ENCODE data around the gene MTA1.

DNA sequence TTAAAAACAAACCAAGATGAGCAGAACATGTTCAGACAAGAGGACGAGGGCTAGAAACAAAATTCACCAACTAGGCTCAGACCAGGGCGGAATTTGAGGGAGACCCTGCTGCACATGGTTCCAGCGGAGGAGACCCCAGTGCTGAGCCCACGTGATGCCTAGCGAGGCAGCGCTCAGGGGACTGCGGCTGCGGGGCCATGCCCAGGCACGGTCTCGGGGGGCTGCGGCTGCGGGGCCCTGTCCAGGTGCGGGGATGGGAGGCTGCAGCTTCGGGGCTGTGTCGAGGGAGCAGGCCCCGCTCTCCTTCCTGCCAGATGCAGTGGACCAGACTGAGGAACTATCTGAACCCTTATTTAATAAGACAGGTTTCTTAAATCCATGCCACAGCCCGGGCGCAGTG lies 42.3 kb downstream of the MTA1 start:
- TF ChIP-seq, protein P1, sequence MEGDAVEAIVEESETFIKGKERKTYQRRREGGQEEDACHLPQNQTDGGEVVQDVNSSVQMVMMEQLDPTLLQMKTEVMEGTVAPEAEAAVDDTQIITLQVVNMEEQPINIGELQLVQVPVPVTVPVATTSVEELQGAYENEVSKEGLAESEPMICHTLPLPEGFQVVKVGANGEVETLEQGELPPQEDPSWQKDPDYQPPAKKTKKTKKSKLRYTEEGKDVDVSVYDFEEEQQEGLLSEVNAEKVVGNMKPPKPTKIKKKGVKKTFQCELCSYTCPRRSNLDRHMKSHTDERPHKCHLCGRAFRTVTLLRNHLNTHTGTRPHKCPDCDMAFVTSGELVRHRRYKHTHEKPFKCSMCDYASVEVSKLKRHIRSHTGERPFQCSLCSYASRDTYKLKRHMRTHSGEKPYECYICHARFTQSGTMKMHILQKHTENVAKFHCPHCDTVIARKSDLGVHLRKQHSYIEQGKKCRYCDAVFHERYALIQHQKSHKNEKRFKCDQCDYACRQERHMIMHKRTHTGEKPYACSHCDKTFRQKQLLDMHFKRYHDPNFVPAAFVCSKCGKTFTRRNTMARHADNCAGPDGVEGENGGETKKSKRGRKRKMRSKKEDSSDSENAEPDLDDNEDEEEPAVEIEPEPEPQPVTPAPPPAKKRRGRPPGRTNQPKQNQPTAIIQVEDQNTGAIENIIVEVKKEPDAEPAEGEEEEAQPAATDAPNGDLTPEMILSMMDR (IDR thresholded peaks at IDR 0.05), result no peak
- TF ChIP-seq POLR2A (IDR thresholded peaks at IDR 0.05) (no peak), POLR2AphosphoS5 (IDR thresholded peaks at IDR 0.05) (no peak)

Measured in stomach (tissue), 4 donors.